Testis (tissue), 2 donors: ENCODE measurements around the gene XRCC4.

ENCODE experiments used
- CTCF ChIP-seq, 3 experiments: fragments of 450-650 bp in 2 of 3; fragments of 200-600 bp in 1 of 3; sonication (generic) in 1 of 3; IDR thresholded peaks; one replicate each; pipeline ENCODE4 v1.5.1; 2016 to 2019; ENCODE audit warnings: antibody characterized with exemption in 3 of 3, mild to moderate bottlenecking in 2 of 3, moderate library complexity in 1 of 3
- POLR2A ChIP-seq: fragments of 450-650 bp; IDR thresholded peaks from one replicate; pipeline ENCODE4 v1.6.1; 2017; ENCODE audit warnings: antibody characterized with exemption, mild to moderate bottlenecking, moderate library complexity

GRCh38 chr5:83209963-83210362 lies 132.6 kb downstream of the XRCC4 start:
- TF ChIP-seq CTCF (IDR thresholded peaks at IDR 0.05): no peak
- TF ChIP-seq POLR2A: no peak
